GM12878 (cell line): ENCODE results near the gene RACK1. TPM values are rescaled to one million over a fixed set of nuclear protein-coding genes. Genes with fewer than 3 reads are reported as not detected.

ENCODE experiments used
- BCL11A ChIP-seq: IDR thresholded peaks from 2 replicates; pipeline ENCODE4 v1.6.1; 2011; ENCODE audit warnings: low read depth, low read length
- BCL3 ChIP-seq: IDR thresholded peaks from 2 replicates; pipeline ENCODE4 v1.6.1; 2011; ENCODE audit warnings: borderline replicate concordance, low read depth, mild to moderate bottlenecking, moderate library complexity, low read length; ENCODE audit not compliant: insufficient read depth, poor library complexity, severe bottlenecking
- CHD2 ChIP-seq: IDR thresholded peaks from 2 replicates; pipeline ENCODE4 v1.6.1; 2011; ENCODE audit warnings: low read depth, low read length, improper control_type of control experiment, borderline replicate concordance
- EED ChIP-seq: sonication (generic); IDR thresholded peaks from 2 replicates; pipeline ENCODE4 v1.6.1; 2016; ENCODE audit warnings: antibody characterized with exemption, low read depth
- EGR1 ChIP-seq, 2 experiments: IDR thresholded peaks; 1 replicate in 1 of 2; 2 replicates in 1 of 2; pipeline ENCODE4 v1.6.1; 2011 to 2012; ENCODE audit warnings: low read depth in 2 of 2, low read length in 2 of 2, borderline replicate concordance in 1 of 2, mild to moderate bottlenecking in 1 of 2, moderate library complexity in 1 of 2
- ESRRA ChIP-seq: IDR thresholded peaks from 2 replicates; pipeline ENCODE4 v1.6.1; 2012; ENCODE audit warnings: mild to moderate bottlenecking, low read length, improper control_type of control experiment
- HDAC6 ChIP-seq: fragments of 200-600 bp; sonication (generic); IDR thresholded peaks from one replicate; pipeline ENCODE4 v1.8.0; 2017; ENCODE audit warnings: antibody characterized with exemption; ENCODE audit not compliant: unreplicated experiment
- JUND ChIP-seq: IDR thresholded peaks from 2 replicates; pipeline ENCODE4 v1.6.1; 2012; ENCODE audit warnings: low read depth, mild to moderate bottlenecking, low read length, improper control_type of control experiment, moderate library complexity
- KAT2A ChIP-seq: conservative IDR thresholded peaks from 2 replicates; pipeline ENCODE4 v1.6.1; 2011; ENCODE audit warnings: low read depth, low read length; ENCODE audit not compliant: control insufficient read depth
- MTA3 ChIP-seq: IDR thresholded peaks from 2 replicates; pipeline ENCODE4 v1.6.1; 2012; ENCODE audit warnings: low read length, inconsistent platforms, borderline replicate concordance
- NBN ChIP-seq: fragments of 450-650 bp; IDR thresholded peaks from 2 replicates; pipeline ENCODE4 v1.6.1; 2016
- NFYB ChIP-seq: IDR thresholded peaks from 2 replicates; pipeline ENCODE4 v1.6.1; 2011; ENCODE audit warnings: low read depth, mild to moderate bottlenecking, low read length, improper control_type of control experiment, moderate library complexity; ENCODE audit not compliant: insufficient read depth
- NR2F1 ChIP-seq: fragments of 450-650 bp; conservative IDR thresholded peaks from 2 replicates; pipeline ENCODE4 v1.6.1; 2017; ENCODE audit warnings: mild to moderate bottlenecking
- PAX8 ChIP-seq: fragments of 450-650 bp; IDR thresholded peaks from 2 replicates; pipeline ENCODE4 v1.6.1; 2017; ENCODE audit warnings: mild to moderate bottlenecking, moderate library complexity
- POLR2A ChIP-seq: IDR thresholded peaks from 2 replicates; pipeline ENCODE4 v1.6.1; 2011; ENCODE audit warnings: low read depth, mild to moderate bottlenecking, low read length
- RBBP5 ChIP-seq: fragments of 200-600 bp; sonication (generic); conservative IDR thresholded peaks from 2 replicates; pipeline ENCODE4 v1.6.1; 2016
- RELA ChIP-seq: fragments of 450-650 bp; IDR thresholded peaks from 2 replicates; pipeline ENCODE4 v1.8.0; 2014; ENCODE audit warnings: borderline replicate concordance; ENCODE audit not compliant: partially characterized antibody
- SPI1 ChIP-seq: IDR thresholded peaks from 2 replicates; pipeline ENCODE4 v1.6.1; 2011; ENCODE audit warnings: low read depth, mild to moderate bottlenecking, low read length, moderate library complexity, borderline replicate concordance; ENCODE audit not compliant: insufficient read depth
- SREBF1 ChIP-seq: IDR thresholded peaks from 2 replicates; pipeline ENCODE4 v1.6.1; 2012; ENCODE audit warnings: mild to moderate bottlenecking, low read length
- SREBF2 ChIP-seq: IDR thresholded peaks from 2 replicates; pipeline ENCODE4 v1.6.1; 2012; ENCODE audit warnings: mild to moderate bottlenecking, low read length
- SRF ChIP-seq, 2 experiments: IDR thresholded peaks; 2 replicates each; pipeline ENCODE4 v1.6.1; 2011; ENCODE audit warnings: low read depth in 2 of 2, low read length in 2 of 2, mild to moderate bottlenecking in 1 of 2, moderate library complexity in 1 of 2
- STAT1 ChIP-seq: fragments of 450-650 bp; conservative IDR thresholded peaks from 2 replicates; pipeline ENCODE4 v1.6.1; 2014; ENCODE audit warnings: antibody characterized with exemption, mild to moderate bottlenecking
- TCF12 ChIP-seq: IDR thresholded peaks from 2 replicates; pipeline ENCODE4 v1.6.1; 2011; ENCODE audit warnings: low read depth, mild to moderate bottlenecking, low read length
- USF1 ChIP-seq: IDR thresholded peaks from 2 replicates; pipeline ENCODE4 v1.6.1; 2011; ENCODE audit warnings: borderline replicate concordance, low read depth, mild to moderate bottlenecking, moderate library complexity, mixed read lengths, low read length; ENCODE audit not compliant: insufficient read depth; ENCODE audit errors: extremely low read length
- YBX1 ChIP-seq: fragments of 450-650 bp; IDR thresholded peaks from 2 replicates; pipeline ENCODE4 v1.6.1; 2016; ENCODE audit warnings: antibody characterized with exemption
- ZBTB11 ChIP-seq: fragments of 450-650 bp; formaldehyde crosslinking; IDR thresholded peaks from 2 replicates; pipeline ENCODE4 v1.5.0; 2022; ENCODE audit warnings: mild to moderate bottlenecking, missing genetic modification characterization
- ZNF217 ChIP-seq: fragments of 450-650 bp; IDR thresholded peaks from 2 replicates; pipeline ENCODE4 v1.6.1; 2017; ENCODE audit warnings: antibody characterized with exemption, mild to moderate bottlenecking
- ZSCAN29 ChIP-seq: fragments of 450-650 bp; IDR thresholded peaks from 2 replicates; pipeline ENCODE4 v1.6.1; 2017; ENCODE audit warnings: mild to moderate bottlenecking, moderate library complexity
- polyA plus RNA-seq, 11 experiments: library from polyadenylated mRNA; depleted of rRNA in 4 of 11; unstranded in 6 of 11; stranded (reverse) in 5 of 11; fragments of >200 nt; fragmentation: Nextera tagmentation in 4 of 11; fragmentation: Illumina TruSeq in 1 of 11; extraction: Ambion mirVana in 4 of 11; extraction: Trizol in 1 of 11; gene quantifications; 1 replicate in 1 of 11; 2 replicates in 10 of 11; pipeline versions ENCODE4 v1.2.1 to v1.2.3, GENCODE V29; 2011 to 2016; ENCODE audit warnings: inconsistent platforms in 2 of 11, missing spikeins in 2 of 11, low read depth in 1 of 11
- total RNA-seq, 4 experiments: library from RNA; depleted of rRNA in 3 of 4; stranded (reverse); fragments of >200 nt in 3 of 4; fragmentation: Illumina TruSeq in 1 of 4; extraction: Trizol in 1 of 4; gene quantifications; 2 replicates each; pipeline versions ENCODE4 v1.2.1 to v1.2.3, GENCODE V29; 2013 to 2021

The RACK1 gene
- total and polyA plus RNA-seq, 10 of the 15 experiments (the other 5 are each of a cell fraction or from before 2014, with no cell fraction given), result 1,365 to 6,584 (median 4,167) TPM

- TF ChIP-seq USF1, result no peak
- no peak for TF ChIP-seq MTA3
- no peak for TF ChIP-seq BCL11A
- TF ChIP-seq EGR1 (IDR thresholded peaks at IDR 0.05; ENCODE audit: borderline replicate concordance in 1 of 2, low read depth in 2 of 2, low read length in 2 of 2), result no peak
- peak; percentile 55; the same call in 1 of the 2 replicates for TF ChIP-seq SREBF1
- no peak for TF ChIP-seq BCL3
- TF ChIP-seq STAT1, result no peak
- TF ChIP-seq CHD2, result no peak
- TF ChIP-seq NR2F1, result 0 out of 2 replicates have a peak, but pooled peaks have one; percentile 30
- no peak for TF ChIP-seq YBX1
- TF ChIP-seq ZNF217, result no peak
- peak in 1 of 2 experiments; percentile 52; a peak in 1 of 4 replicates for TF ChIP-seq SRF (IDR thresholded peaks at IDR 0.05; ENCODE audit: low read depth in 2 of 2, low read length in 2 of 2)
- TF ChIP-seq ZSCAN29, result no peak
- TF ChIP-seq SPI1, result no peak
- peak; percentile 66 for TF ChIP-seq RELA
- peak; percentile 73; the same call in 1 of the 2 replicates for TF ChIP-seq TCF12
- TF ChIP-seq NBN, result peak; percentile 78
- peak; percentile 94 for TF ChIP-seq HDAC6
- peak; percentile 99 for TF ChIP-seq POLR2A
- TF ChIP-seq KAT2A, result no peak
- TF ChIP-seq PAX8, result no peak
- peak; percentile 19; the same call in 1 of the 2 replicates for TF ChIP-seq ZBTB11 (CRISPR knock-in tag)
- peak; percentile 86; the same call in 1 of the 2 replicates for TF ChIP-seq JUND
- no peak for TF ChIP-seq NFYB
- TF ChIP-seq EED, result no peak
- no peak for TF ChIP-seq ESRRA
- TF ChIP-seq RBBP5, result peak; percentile 97; the same call in 1 of the 2 replicates
- TF ChIP-seq SREBF2, result peak; percentile 52; the same call in 1 of the 2 replicates
Measured at GRCh38 chr5:181243564-181244343, at the start of gene RACK1 (continued).
